VCaP (cell line): ENCODE data around the gene IFNAR1.
"Not testable (repeated sequence)": the region's sequence is repeated elsewhere in the genome, so short reads cannot be mapped to it uniquely, and the experiment has no call there.

Experiments used
- H3K27ac ChIP-seq: fragments of 450-650 bp; 2 replicates; pipeline ENCODE4 v1.5.1; 2017
- CTCF ChIP-seq: fragments of 450-650 bp; conservative IDR thresholded peaks from 2 replicates; pipeline ENCODE4 v1.5.1; 2017; ENCODE audit warnings: mild to moderate bottlenecking, moderate library complexity

Gene IFNAR1

GRCh38 chr21:33360881-33361602 lies 36.3 kb downstream of the IFNAR1 start:
- H3K27ac ChIP-seq: peak overlapping the region; percentile 78
- peak; percentile 99 for TF ChIP-seq CTCF

- no peak for TF ChIP-seq CTCF
- H3K27ac ChIP-seq: peak overlapping the region; percentile 78
Observed at GRCh38 chr21:33362044-33362555, 37.3 kb downstream of the IFNAR1 start.

- not testable (repeated sequence) for H3K27ac ChIP-seq
Observed at GRCh38 chr21:33363911-33364609, 39.3 kb downstream of the IFNAR1 start.

GRCh38 chr21:33364830-33365229 lies 40.1 kb downstream of the IFNAR1 start:
- no peak for TF ChIP-seq CTCF
- no peak overlapping the region for H3K27ac ChIP-seq

- H3K27ac ChIP-seq: no peak overlapping the region
Observed at GRCh38 chr21:33367309-33367973, 42.7 kb downstream of the IFNAR1 start.

GRCh38 chr21:33368124-33368523 lies 43.4 kb downstream of the IFNAR1 start:
- no peak for TF ChIP-seq CTCF
- no peak overlapping the region for H3K27ac ChIP-seq

More at GRCh38 chr21:33367309-33367973, 42.7 kb downstream of the IFNAR1 start:
- TF ChIP-seq CTCF: no peak

GRCh38 chr21:33368576-33368975 lies 43.8 kb downstream of the IFNAR1 start:
- no peak overlapping the region for H3K27ac ChIP-seq
- TF ChIP-seq CTCF: no peak
